Stimulated activated CD8-positive, alpha-beta memory T cell treated with anti-CD3 and anti-CD28 coated beads, Interleukin-12 subunit alpha, Interleukin-12 subunit beta, amount 100 ng/mL, for 1 hour (primary cell): ENCODE data around the gene BMP5.

Source experiments
- DNase-seq: peaks from one replicate; pipeline ENCODE4 v3.0.0-alpha.2; 2020; ENCODE audit warnings: low read depth

The BMP5 gene

GRCh38 chr6:55872866-55873265, 2.5 kb downstream of the BMP5 start:
- DNase-seq: no peak

GRCh38 chr6:55870181-55870813, 5.1 kb downstream of the BMP5 start:
- no peak for DNase-seq

GRCh38 chr6:55869674-55870073, 5.7 kb downstream of the BMP5 start:
- no peak for DNase-seq

- no peak for DNase-seq
Observed at GRCh38 chr6:55868771-55869479, 6.5 kb downstream of the BMP5 start.

GRCh38 chr6:55868176-55868575, 7.2 kb downstream of the BMP5 start:
- DNase-seq: no peak

- DNase-seq: no peak
Observed at GRCh38 chr6:55866128-55866527, 9.3 kb downstream of the BMP5 start.

- DNase-seq: no peak
Observed at GRCh38 chr6:55853008-55854001, 22.1 kb downstream of the BMP5 start.

- no peak for DNase-seq
Observed at GRCh38 chr6:55841341-55841740, 34.0 kb downstream of the BMP5 start.

- DNase-seq: no peak
Observed at GRCh38 chr6:55839080-55839479, 36.3 kb downstream of the BMP5 start.

GRCh38 chr6:55836945-55837344, 38.4 kb downstream of the BMP5 start:
- no peak for DNase-seq

GRCh38 chr6:55836481-55836880, 38.9 kb downstream of the BMP5 start:
- no peak for DNase-seq

- DNase-seq: no peak
Observed at GRCh38 chr6:55835220-55835619, 40.2 kb downstream of the BMP5 start.

GRCh38 chr6:55833284-55833683, 42.1 kb downstream of the BMP5 start:
- DNase-seq: no peak

- no peak for DNase-seq
Observed at GRCh38 chr6:55827818-55828522, 47.4 kb downstream of the BMP5 start.

- no peak for DNase-seq
Observed at GRCh38 chr6:55826941-55827340, 48.4 kb downstream of the BMP5 start.

- no peak for DNase-seq
Observed at GRCh38 chr6:55825402-55826051, 49.9 kb downstream of the BMP5 start.

GRCh38 chr6:55822815-55823214, 52.6 kb downstream of the BMP5 start:
- DNase-seq: no peak

GRCh38 chr6:55822005-55822404, 53.4 kb downstream of the BMP5 start:
- DNase-seq: no peak

- DNase-seq: no peak
Observed at GRCh38 chr6:55820696-55821095, 54.7 kb downstream of the BMP5 start.

- DNase-seq: no peak
Observed at GRCh38 chr6:55819811-55820210, 55.6 kb downstream of the BMP5 start.

- DNase-seq: no peak
Observed at GRCh38 chr6:55818482-55818881, 56.9 kb downstream of the BMP5 start.

- DNase-seq: no peak
Observed at GRCh38 chr6:55812509-55812908, 62.9 kb downstream of the BMP5 start.
